K562 (cell line): Measurements from ENCODE around the gene LPAR2. TPM values are rescaled to one million over a fixed set of nuclear protein-coding genes. Genes with fewer than 3 reads are reported as not detected.

Experiments used
- polyA plus RNA-seq, 8 experiments: library from polyadenylated mRNA; depleted of rRNA in 4 of 8; stranded (reverse) in 5 of 8; unstranded in 3 of 8; fragments of >200 nt; fragmentation: Nextera tagmentation in 2 of 8; fragmentation: Illumina TruSeq in 1 of 8; extraction: Ambion mirVana in 2 of 8; extraction: Trizol in 1 of 8; gene quantifications; 2 replicates each; pipeline versions ENCODE4 v1.2.1 to v1.2.3, GENCODE V29; 2011 to 2014; ENCODE audit warnings: inconsistent platforms in 1 of 8, missing spikeins in 1 of 8
- total RNA-seq, 7 experiments: library from RNA; depleted of rRNA in 6 of 7; stranded (reverse); fragments of >200 nt in 6 of 7; fragmentation: Illumina TruSeq in 2 of 7; extraction: Trizol in 2 of 7; gene quantifications; 2 replicates each; pipeline versions ENCODE4 v1.2.1 to v1.2.3, GENCODE V29; 2011 to 2021; ENCODE audit warnings: low replicate concordance in 1 of 7

Gene LPAR2
- total and polyA plus RNA-seq, 9 of the 15 experiments (the other 6 are each of a cell fraction or from before 2014, with no cell fraction given): 0.63 to 13.8 (median 4.4) TPM

Other genes starting within 250 kb of the LPAR2 start
Only the 7 nearest of the 12 such genes appear.
- gene YJEFN3, start 99.3 kb downstream of the LPAR2 start, total RNA-seq (2014; rRNA removed): 1.3 and 1.5 TPM in 2 replicates
- 0.86 and 0.98 TPM in 2 replicates for gene YJEFN3, start 99.3 kb downstream of the LPAR2 start, total RNA-seq (2014; rRNA removed; fragmentation: Illumina TruSeq; extraction: Trizol)
- 1.1 TPM in 2 replicates for gene YJEFN3, start 99.3 kb downstream of the LPAR2 start, total RNA-seq (2015; rRNA removed; fragmentation: Illumina TruSeq; extraction: Trizol)
- gene YJEFN3, start 99.3 kb downstream of the LPAR2 start, total RNA-seq (2021): 3.6 and 4.8 TPM in 2 replicates
- 1.0 and 1.6 TPM in 2 replicates for gene YJEFN3, start 99.3 kb downstream of the LPAR2 start, polyA plus RNA-seq (2011; rRNA removed)
- gene YJEFN3, start 99.3 kb downstream of the LPAR2 start, polyA plus RNA-seq (2014; fragmentation: Illumina TruSeq; extraction: Trizol): 2.9 and 3.8 TPM in 2 replicates
- gene YJEFN3, start 99.3 kb downstream of the LPAR2 start, polyA plus RNA-seq (2014; fragmentation: Nextera tagmentation; extraction: Ambion mirVana): under 1 TPM in 1 of 2 experiments, not detected in 1; 0.04 TPM
- gene YJEFN3, start 99.3 kb downstream of the LPAR2 start, polyA plus RNA-seq (2014; rRNA removed): 4.8 and 5.8 TPM in 2 replicates
- gene CILP2, start 90.0 kb downstream of the LPAR2 start, total RNA-seq (2014; rRNA removed): 0.23 and 0.33 TPM in 2 replicates
- 0.04 TPM in 1 of 2 replicates, not detected in the other for gene CILP2, start 90.0 kb downstream of the LPAR2 start, total RNA-seq (2014; rRNA removed; fragmentation: Illumina TruSeq; extraction: Trizol)
- 0.08 and 0.11 TPM in 2 replicates for gene CILP2, start 90.0 kb downstream of the LPAR2 start, total RNA-seq (2015; rRNA removed; fragmentation: Illumina TruSeq; extraction: Trizol)
- gene CILP2, start 90.0 kb downstream of the LPAR2 start, total RNA-seq (2021): 0.29 and 0.35 TPM in 2 replicates
- gene CILP2, start 90.0 kb downstream of the LPAR2 start, polyA plus RNA-seq (2011; rRNA removed): 0.04 and 0.07 TPM in 2 replicates
- 0.04 TPM in 2 replicates for gene CILP2, start 90.0 kb downstream of the LPAR2 start, polyA plus RNA-seq (2014; fragmentation: Illumina TruSeq; extraction: Trizol)
- gene CILP2, start 90.0 kb downstream of the LPAR2 start, polyA plus RNA-seq (2014; fragmentation: Nextera tagmentation; extraction: Ambion mirVana): not detected
- 0.05 and 0.31 TPM in 2 replicates for gene CILP2, start 90.0 kb downstream of the LPAR2 start, polyA plus RNA-seq (2014; rRNA removed)
- 1.2 and 2.2 TPM in 2 replicates for gene PBX4, start 9.5 kb downstream of the LPAR2 start, total RNA-seq (2014; rRNA removed)
- 0.73 and 0.86 TPM in 2 replicates for gene PBX4, start 9.5 kb downstream of the LPAR2 start, total RNA-seq (2014; rRNA removed; fragmentation: Illumina TruSeq; extraction: Trizol)
- gene PBX4, start 9.5 kb downstream of the LPAR2 start, total RNA-seq (2015; rRNA removed; fragmentation: Illumina TruSeq; extraction: Trizol): 2.0 and 2.1 TPM in 2 replicates
- 2.0 and 2.1 TPM in 2 replicates for gene PBX4, start 9.5 kb downstream of the LPAR2 start, total RNA-seq (2021)
- gene PBX4, start 9.5 kb downstream of the LPAR2 start, polyA plus RNA-seq (2011; rRNA removed): 2.7 and 3.1 TPM in 2 replicates
- 0.92 and 2.5 TPM in 2 replicates for gene PBX4, start 9.5 kb downstream of the LPAR2 start, polyA plus RNA-seq (2014; fragmentation: Illumina TruSeq; extraction: Trizol)
- under 1 TPM in 1 of 2 experiments, not detected in 1; 0.11 TPM for gene PBX4, start 9.5 kb downstream of the LPAR2 start, polyA plus RNA-seq (2014; fragmentation: Nextera tagmentation; extraction: Ambion mirVana)
- 3.8 and 5.9 TPM in 2 replicates for gene PBX4, start 9.5 kb downstream of the LPAR2 start, polyA plus RNA-seq (2014; rRNA removed)
- 9.9 and 12.6 TPM in 2 replicates for gene GMIP, start 15.4 kb upstream of the LPAR2 start, total RNA-seq (2014; rRNA removed)
- 2.2 and 3.9 TPM in 2 replicates for gene GMIP, start 15.4 kb upstream of the LPAR2 start, total RNA-seq (2014; rRNA removed; fragmentation: Illumina TruSeq; extraction: Trizol)
- 3.2 and 3.3 TPM in 2 replicates for gene GMIP, start 15.4 kb upstream of the LPAR2 start, total RNA-seq (2015; rRNA removed; fragmentation: Illumina TruSeq; extraction: Trizol)
- 13.5 and 15.8 TPM in 2 replicates for gene GMIP, start 15.4 kb upstream of the LPAR2 start, total RNA-seq (2021)
- 2.9 and 5.1 TPM in 2 replicates for gene GMIP, start 15.4 kb upstream of the LPAR2 start, polyA plus RNA-seq (2011; rRNA removed)
- gene GMIP, start 15.4 kb upstream of the LPAR2 start, polyA plus RNA-seq (2014; fragmentation: Illumina TruSeq; extraction: Trizol): 5.4 and 6.3 TPM in 2 replicates
- under 1 TPM; 0.14 to 0.38 TPM for gene GMIP, start 15.4 kb upstream of the LPAR2 start, polyA plus RNA-seq (2014; fragmentation: Nextera tagmentation; extraction: Ambion mirVana)
- 6.8 and 12.5 TPM in 2 replicates for gene GMIP, start 15.4 kb upstream of the LPAR2 start, polyA plus RNA-seq (2014; rRNA removed)
- 32.5 and 41.6 TPM in 2 replicates for gene ATP13A1, start 35.5 kb upstream of the LPAR2 start, total RNA-seq (2014; rRNA removed)
- gene ATP13A1, start 35.5 kb upstream of the LPAR2 start, total RNA-seq (2014; rRNA removed; fragmentation: Illumina TruSeq; extraction: Trizol): 20.1 and 21.6 TPM in 2 replicates
- gene ATP13A1, start 35.5 kb upstream of the LPAR2 start, total RNA-seq (2015; rRNA removed; fragmentation: Illumina TruSeq; extraction: Trizol): 19.6 and 21.8 TPM in 2 replicates
- 68.0 and 83.8 TPM in 2 replicates for gene ATP13A1, start 35.5 kb upstream of the LPAR2 start, total RNA-seq (2021)
- 23.1 and 45.6 TPM in 2 replicates for gene ATP13A1, start 35.5 kb upstream of the LPAR2 start, polyA plus RNA-seq (2011; rRNA removed)
- 27.9 and 46.9 TPM in 2 replicates for gene ATP13A1, start 35.5 kb upstream of the LPAR2 start, polyA plus RNA-seq (2014; fragmentation: Illumina TruSeq; extraction: Trizol)
- gene ATP13A1, start 35.5 kb upstream of the LPAR2 start, polyA plus RNA-seq (2014; fragmentation: Nextera tagmentation; extraction: Ambion mirVana): 1 to 10 TPM in 1 of 2 experiments, under 1 TPM in 1; 0.90 to 1.8 TPM
- 49.2 and 58.9 TPM in 2 replicates for gene ATP13A1, start 35.5 kb upstream of the LPAR2 start, polyA plus RNA-seq (2014; rRNA removed)
- 9.5 and 10.6 TPM in 2 replicates for gene ZNF101, start 40.6 kb upstream of the LPAR2 start, total RNA-seq (2014; rRNA removed)
- 19.3 and 19.8 TPM in 2 replicates for gene ZNF101, start 40.6 kb upstream of the LPAR2 start, total RNA-seq (2014; rRNA removed; fragmentation: Illumina TruSeq; extraction: Trizol)
- gene ZNF101, start 40.6 kb upstream of the LPAR2 start, total RNA-seq (2015; rRNA removed; fragmentation: Illumina TruSeq; extraction: Trizol): 14.6 and 14.7 TPM in 2 replicates
- gene ZNF101, start 40.6 kb upstream of the LPAR2 start, total RNA-seq (2021): 13.1 and 17.5 TPM in 2 replicates
- 14.9 and 20.3 TPM in 2 replicates for gene ZNF101, start 40.6 kb upstream of the LPAR2 start, polyA plus RNA-seq (2011; rRNA removed)
- gene ZNF101, start 40.6 kb upstream of the LPAR2 start, polyA plus RNA-seq (2014; fragmentation: Illumina TruSeq; extraction: Trizol): 10.6 and 11.1 TPM in 2 replicates
- gene ZNF101, start 40.6 kb upstream of the LPAR2 start, polyA plus RNA-seq (2014; fragmentation: Nextera tagmentation; extraction: Ambion mirVana): 10 to 100 TPM in 1 of 2 experiments, 1 to 10 TPM in 1; 9.6 to 11.8 TPM
- 8.6 and 12.4 TPM in 2 replicates for gene ZNF101, start 40.6 kb upstream of the LPAR2 start, polyA plus RNA-seq (2014; rRNA removed)
- gene ZNF14, start 104.9 kb upstream of the LPAR2 start, total RNA-seq (2014; rRNA removed): 1.9 and 2.6 TPM in 2 replicates
- gene ZNF14, start 104.9 kb upstream of the LPAR2 start, total RNA-seq (2014; rRNA removed; fragmentation: Illumina TruSeq; extraction: Trizol): 6.4 and 7.4 TPM in 2 replicates
- 4.8 and 4.9 TPM in 2 replicates for gene ZNF14, start 104.9 kb upstream of the LPAR2 start, total RNA-seq (2015; rRNA removed; fragmentation: Illumina TruSeq; extraction: Trizol)
- gene ZNF14, start 104.9 kb upstream of the LPAR2 start, total RNA-seq (2021): 2.6 and 2.9 TPM in 2 replicates
- gene ZNF14, start 104.9 kb upstream of the LPAR2 start, polyA plus RNA-seq (2011; rRNA removed): 3.6 and 5.6 TPM in 2 replicates
- gene ZNF14, start 104.9 kb upstream of the LPAR2 start, polyA plus RNA-seq (2014; fragmentation: Illumina TruSeq; extraction: Trizol): 3.5 and 4.0 TPM in 2 replicates
- 1 to 10 TPM; 2.6 to 7.0 TPM for gene ZNF14, start 104.9 kb upstream of the LPAR2 start, polyA plus RNA-seq (2014; fragmentation: Nextera tagmentation; extraction: Ambion mirVana)
- gene ZNF14, start 104.9 kb upstream of the LPAR2 start, polyA plus RNA-seq (2014; rRNA removed): 2.2 and 2.4 TPM in 2 replicates